EL (cell line): Measurements from ENCODE around the gene AUTS2.

Source experiments
- DNase-seq: peaks from one replicate; pipeline ENCODE4 v3.0.0-alpha.2; 2016

The AUTS2 gene

GRCh38 chr7:70494225-70495032 lies 896.2 kb downstream of the AUTS2 start:
- DNase-seq, result no peak

DNA sequence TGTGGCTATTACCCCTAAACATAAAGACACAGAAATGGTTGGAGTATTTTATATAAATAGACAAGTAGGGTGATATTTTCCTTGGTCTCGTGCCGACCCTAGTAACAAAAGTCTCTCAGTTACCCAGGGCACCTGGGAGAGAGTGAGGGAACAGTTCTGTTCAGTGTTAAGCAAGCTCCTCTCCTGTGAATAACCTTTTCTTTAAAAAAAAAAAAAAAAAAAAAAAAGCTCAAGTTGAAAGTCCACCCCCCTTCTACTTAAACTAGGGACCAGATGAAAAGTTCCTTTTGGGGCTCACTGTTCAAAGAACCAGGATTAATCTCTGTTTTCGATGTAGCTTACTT lies 896.7 kb downstream of the AUTS2 start:
- no peak for DNase-seq

DNA sequence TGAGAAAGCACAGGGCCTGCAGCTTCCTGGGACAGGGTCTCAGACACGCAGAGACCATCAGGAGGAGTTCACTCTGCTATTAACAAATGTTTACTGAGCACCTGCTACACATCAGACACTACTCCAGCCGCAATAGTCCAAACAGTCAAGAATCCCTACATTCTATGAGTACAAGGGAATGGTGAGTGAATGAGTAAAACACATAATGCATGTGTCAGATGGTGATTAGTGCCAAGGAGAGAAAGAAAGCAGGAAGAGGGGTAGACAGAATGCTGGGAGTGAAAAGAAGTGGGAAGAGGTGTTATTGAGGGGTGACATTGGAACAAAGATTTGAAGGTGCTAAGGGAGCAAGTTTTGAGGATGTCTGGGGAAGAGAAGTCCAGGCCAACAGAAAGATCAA lies 899.5 kb downstream of the AUTS2 start:
- no peak for DNase-seq

DNA sequence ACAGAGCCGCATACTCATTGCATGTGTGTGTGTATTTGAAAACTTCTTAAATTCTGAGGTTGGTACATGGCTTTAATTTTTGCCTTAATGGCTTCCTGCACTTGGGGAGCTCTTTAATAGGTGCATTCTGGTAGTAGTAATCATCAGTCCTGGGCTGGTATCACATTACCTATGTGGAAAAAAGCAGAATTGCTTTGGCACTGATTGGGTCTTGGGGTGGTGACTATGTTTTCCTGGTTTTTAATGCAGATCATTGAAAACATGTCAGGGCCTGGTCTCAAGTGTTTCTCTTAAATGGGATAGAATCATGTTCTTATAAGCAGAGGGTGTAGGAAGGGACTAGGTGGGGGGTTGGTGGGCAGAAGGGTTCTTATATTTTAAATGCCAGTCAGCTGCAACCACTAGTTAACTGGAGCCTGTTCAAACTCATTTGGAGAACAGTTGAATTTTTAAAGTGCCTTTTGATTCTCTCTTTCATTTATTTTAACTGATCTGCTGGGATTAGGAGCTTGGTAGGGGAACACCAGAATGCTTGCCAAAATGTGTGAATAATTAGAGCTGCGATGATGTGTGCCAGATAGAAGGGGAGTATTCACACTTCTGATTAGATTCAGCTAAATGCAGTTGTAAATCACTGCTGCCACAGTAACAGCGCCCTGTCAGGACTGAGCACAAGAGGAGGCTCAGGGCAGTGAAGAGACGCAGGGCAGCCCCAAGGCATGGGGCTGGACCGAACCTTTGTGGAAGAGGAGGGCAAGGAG lies 900.1 kb downstream of the AUTS2 start:
- no peak for DNase-seq

- no peak for DNase-seq
These were observed 902.0 kb downstream of the AUTS2 start for GRCh38 chr7:70500261-70500660.

DNA sequence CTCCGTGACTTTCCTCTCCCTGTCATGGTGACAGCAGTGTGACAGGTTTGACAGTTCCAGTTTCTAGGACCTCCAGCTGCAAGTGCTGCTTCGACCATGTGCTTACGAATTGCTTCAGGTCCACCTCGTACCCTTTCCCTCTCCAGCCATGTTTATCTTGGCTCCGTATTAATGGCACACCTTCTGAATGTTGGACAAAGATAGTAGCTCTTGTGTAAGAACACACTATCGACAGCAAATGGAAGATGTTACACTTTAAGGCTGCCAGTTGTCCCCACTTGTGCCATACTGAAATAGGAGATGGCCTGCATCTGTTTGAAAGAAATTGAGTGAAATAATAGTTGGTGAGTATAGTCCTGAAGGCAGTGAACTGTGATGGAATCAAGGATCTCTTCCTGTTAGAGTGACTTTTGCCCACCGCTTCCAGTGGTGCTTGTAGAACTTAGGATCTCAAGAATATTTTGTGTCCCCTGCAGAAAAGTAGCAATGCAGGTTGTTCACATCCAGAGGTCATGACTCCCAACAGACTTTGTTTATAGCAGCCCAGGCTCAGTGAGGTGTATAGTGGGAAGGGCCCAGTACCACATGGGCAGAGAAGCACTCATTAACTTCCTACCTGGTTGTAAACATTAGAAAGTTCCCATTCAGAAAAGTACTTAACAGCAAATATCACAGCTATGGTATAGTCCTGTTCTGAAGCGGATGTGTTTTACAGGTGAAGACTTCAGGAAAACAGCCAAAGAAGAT lies 904.0 kb downstream of the AUTS2 start:
- DNase-seq, result no peak

DNA sequence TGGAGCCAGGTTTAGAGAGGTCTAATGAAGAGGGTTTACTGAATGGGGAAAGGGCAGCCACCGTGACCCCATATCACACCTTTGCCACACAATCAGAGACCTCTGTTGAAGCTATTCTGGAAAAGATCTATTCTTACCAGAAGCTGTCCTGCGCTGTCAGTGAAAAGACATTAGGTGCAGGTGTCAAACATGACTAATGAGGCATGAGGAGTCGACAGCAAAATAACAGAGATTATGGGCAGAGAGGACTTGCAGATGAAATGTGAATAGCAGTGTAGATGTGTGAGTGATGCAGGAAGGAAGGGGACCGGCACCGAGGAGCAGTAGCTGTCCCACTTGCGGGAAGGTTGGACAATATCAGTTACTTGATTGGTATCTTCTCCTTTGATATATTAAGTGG lies 906.0 kb downstream of the AUTS2 start:
- DNase-seq, result no peak

DNA sequence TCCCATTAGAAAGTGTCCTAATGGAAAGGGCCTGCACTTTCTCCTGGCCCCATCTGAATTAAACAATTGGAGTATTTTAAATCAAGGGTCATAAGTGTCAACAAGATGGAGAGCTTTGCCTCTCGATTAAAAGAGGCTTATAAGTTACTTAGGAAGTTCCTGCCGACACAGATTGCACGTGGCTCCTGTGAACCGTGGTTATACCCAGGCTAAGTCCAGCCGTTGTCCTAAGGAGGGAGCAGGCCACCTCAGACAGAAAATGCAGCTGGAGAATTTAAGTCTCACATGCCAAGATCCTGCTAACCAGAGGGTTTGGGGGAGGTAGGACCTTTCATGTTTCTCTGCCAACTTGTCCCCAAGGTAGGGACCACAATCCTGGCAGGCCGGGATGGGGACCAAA lies 907.2 kb downstream of the AUTS2 start:
- no peak for DNase-seq

GRCh38 chr7:70505886-70506285 lies 907.6 kb downstream of the AUTS2 start:
- no peak for DNase-seq

GRCh38 chr7:70506434-70506833 lies 908.2 kb downstream of the AUTS2 start:
- no peak for DNase-seq

DNA sequence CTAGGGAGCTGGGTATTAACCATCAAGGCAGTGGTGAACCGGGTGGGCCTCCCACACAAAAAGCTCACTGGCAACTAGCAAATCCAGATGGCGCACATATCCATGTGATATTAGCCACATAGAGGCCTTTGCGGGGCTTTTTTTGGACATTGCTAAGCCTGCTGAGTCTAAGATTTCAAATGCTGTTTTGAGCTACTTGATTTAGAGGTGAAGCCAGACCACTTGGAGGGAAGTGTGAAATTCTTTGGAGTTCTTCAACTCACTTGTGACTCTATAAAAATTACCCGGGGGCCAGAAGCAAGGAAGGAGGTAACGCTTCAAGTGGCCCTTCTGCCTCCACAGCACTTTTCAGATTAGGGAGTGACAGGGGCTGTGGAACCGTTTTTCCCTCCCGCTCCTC lies 913.9 kb downstream of the AUTS2 start:
- no peak for DNase-seq

DNA sequence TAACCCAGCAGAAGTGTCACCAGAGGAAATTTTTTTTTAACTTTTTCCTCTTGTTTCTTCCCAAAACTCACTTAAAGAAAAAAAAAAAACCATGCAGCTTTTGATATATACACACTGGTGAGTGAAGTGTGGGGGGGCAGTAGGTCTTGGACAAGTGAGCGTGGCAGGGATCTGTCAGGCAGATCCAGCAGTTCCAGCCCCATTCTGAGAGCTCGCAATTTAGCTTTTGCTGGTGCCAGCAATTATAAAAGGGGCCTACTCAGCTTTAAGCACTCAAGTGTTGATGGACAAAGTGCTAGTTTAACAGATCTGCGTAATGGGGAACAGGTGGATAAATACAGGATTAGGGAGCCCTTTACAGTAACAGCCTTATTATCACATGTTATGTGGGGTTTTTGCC lies 914.5 kb downstream of the AUTS2 start:
- DNase-seq, result no peak

- DNase-seq, result no peak
These were observed 922.3 kb downstream of the AUTS2 start for GRCh38 chr7:70520611-70521010.

- no peak for DNase-seq
These were observed 925.1 kb downstream of the AUTS2 start for GRCh38 chr7:70523249-70523988.

- DNase-seq, result no peak
These were observed 925.7 kb downstream of the AUTS2 start for GRCh38 chr7:70523989-70524351.

GRCh38 chr7:70525991-70526390 lies 927.7 kb downstream of the AUTS2 start:
- no peak for DNase-seq

DNA sequence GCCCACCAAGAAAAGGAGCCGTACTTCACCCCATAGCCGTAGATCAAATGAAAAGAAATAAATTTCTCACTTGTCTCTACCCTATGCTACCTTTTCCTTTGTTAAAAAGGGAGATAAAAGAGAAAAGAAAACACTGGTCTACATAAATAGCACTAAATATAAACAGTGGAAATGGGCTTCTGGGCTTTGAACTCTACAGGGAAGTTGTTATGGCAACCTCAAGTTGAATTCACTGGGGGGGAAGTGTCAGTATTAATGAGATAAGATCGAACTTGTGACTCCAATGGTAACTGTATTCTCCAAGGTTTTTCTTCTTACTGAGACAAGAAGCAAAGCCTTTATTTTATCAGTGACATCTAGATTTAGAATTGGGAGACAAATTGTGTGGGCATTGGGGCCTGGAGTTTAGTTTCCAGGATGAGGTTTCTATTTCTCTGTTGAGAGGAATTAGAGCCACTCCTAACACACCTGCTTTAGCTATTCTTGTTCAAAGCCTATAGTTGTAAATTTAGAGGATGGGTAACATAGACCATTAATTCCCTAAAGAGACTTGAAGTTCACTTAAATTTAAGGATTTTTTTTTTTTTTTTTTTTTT lies 929.3 kb downstream of the AUTS2 start:
- no peak for DNase-seq

DNA sequence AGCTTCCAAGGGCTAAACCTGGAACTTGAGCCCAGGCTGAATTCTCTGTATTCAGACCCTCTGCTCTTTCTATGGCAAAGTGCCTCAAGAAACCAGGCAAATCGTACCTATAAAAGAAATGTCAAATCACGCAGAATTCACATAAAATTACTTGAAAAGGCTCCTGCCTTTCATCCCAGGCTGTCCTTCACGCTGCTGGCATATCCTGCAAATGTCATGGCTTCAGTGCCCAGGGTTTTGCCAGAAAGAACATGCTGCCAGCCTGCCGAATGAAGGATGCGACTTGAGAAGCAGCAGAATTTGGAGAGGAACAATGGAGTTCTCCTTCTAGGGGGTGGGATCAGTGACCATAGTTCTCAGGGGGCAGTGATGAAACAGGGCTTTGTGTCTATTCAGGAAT lies 931.2 kb downstream of the AUTS2 start:
- no peak for DNase-seq

DNA sequence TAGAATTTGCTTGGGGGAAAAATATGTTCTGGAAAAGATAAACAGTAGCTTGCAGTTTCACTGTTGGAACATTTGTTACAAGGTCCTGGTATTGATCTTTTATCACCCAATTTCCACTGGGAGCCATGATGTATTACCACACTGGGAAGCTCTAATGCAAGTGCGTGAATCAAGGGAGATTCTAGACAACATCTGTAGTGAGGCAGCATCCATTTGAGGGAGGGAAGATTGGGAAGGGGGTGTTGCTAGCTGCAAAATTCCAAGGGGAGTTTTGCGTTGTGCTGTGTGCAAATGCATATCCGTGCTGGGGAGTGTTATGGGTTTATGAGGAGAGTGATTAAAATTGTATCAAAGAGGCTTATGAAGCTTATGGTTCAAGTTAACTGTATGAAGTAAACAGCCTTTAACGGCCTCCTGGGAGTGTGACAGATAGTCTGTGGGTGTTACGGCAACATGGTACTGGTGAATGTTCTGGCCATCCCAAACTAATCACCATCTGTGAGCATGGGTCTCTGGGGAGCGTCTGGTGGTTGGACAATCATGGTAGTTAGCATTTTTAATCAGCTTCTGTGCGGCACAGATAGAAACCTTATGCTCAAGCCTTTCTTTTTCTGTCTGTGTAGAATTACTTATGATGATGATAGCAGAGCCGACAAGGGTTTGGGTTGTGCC lies 931.8 kb downstream of the AUTS2 start:
- no peak for DNase-seq

- no peak for DNase-seq
These were observed 935.3 kb downstream of the AUTS2 start for GRCh38 chr7:70533614-70534013.

GRCh38 chr7:70539205-70539604 lies 940.9 kb downstream of the AUTS2 start:
- no peak for DNase-seq

GRCh38 chr7:70539617-70540016 lies 941.3 kb downstream of the AUTS2 start:
- no peak for DNase-seq
